Small intestine (tissue), 7 donors: ENCODE measurements around the gene NFIB. TPM values are rescaled to one million over a fixed set of nuclear protein-coding genes. Genes with fewer than 3 reads are reported as not detected.

Source experiments
- DNase-seq, 2 donors: peaks; one replicate each; pipeline versions ENCODE4 v3.0.0 to v3.0.0-alpha.2; 2013
- FAIRE-seq: peaks from 2 replicates; lab custom pipeline; 2012; peaks lifted over from hg19 to GRCh38; lab: Jason Lieb, UNC
- H3K27ac ChIP-seq, 3 donors: one replicate each; pipeline ENCODE4 v1.5.1; 2013; ENCODE audit warnings: low read length in 2 of 3, mild to moderate bottlenecking in 2 of 3, control low read depth in 1 of 3, inconsistent platforms in 1 of 3, low read depth in 1 of 3, moderate library complexity in 1 of 3
- H3K27me3 ChIP-seq, 3 donors: one replicate each; pipeline ENCODE4 v1.6.1; 2013; ENCODE audit warnings: low read length in 3 of 3, inconsistent platforms in 1 of 3; ENCODE audit not compliant: control insufficient read depth in 3 of 3, insufficient read depth in 3 of 3
- H3K36me3 ChIP-seq, 3 donors: one replicate each; pipeline ENCODE4 v1.6.1; 2013; ENCODE audit warnings: low read length in 3 of 3, inconsistent platforms in 1 of 3, low read depth in 1 of 3, mild to moderate bottlenecking in 1 of 3, moderate library complexity in 1 of 3; ENCODE audit not compliant: control insufficient read depth in 3 of 3, insufficient read depth in 2 of 3
- H3K4me1 ChIP-seq, 3 donors: one replicate each; pipeline ENCODE4 v1.6.1; 2013; ENCODE audit warnings: low read length in 2 of 3, inconsistent platforms in 1 of 3, low read depth in 1 of 3, mild to moderate bottlenecking in 1 of 3, moderate library complexity in 1 of 3; ENCODE audit not compliant: control insufficient read depth in 3 of 3, insufficient read depth in 2 of 3
- H3K4me3 ChIP-seq, 3 donors: one replicate each; pipeline ENCODE4 v1.5.1; 2013; ENCODE audit warnings: low read length in 3 of 3, control low read depth in 1 of 3, inconsistent platforms in 1 of 3, low read depth in 1 of 3, mild to moderate bottlenecking in 1 of 3, moderate library complexity in 1 of 3
- H3K9me3 ChIP-seq, 2 donors: one replicate each; pipeline ENCODE4 v1.6.1; 2013; ENCODE audit warnings: low read depth in 1 of 2, low read length in 1 of 2; ENCODE audit not compliant: control insufficient read depth in 2 of 2, insufficient read depth in 1 of 2
- WGBS, 3 donors: extraction: QIAGEN DNeasy Blood & Tissue Kit; methylation state at CpG; one replicate each; pipeline ENCODE4 v1.1.7; 2013; 5-methylcytosine and 5-hydroxymethylcytosine counted together
- polyA plus RNA-seq, 4 donors: library from polyadenylated mRNA; stranded (reverse) in 3 of 4; unstranded in 1 of 4; fragments of 200-250 nt in 3 of 4; fragments of 120-200 nt in 1 of 4; gene quantifications; one replicate each; pipeline versions ENCODE4 v1.2.1 to v1.2.3, GENCODE V29; 2013
- donor health status: healthy with polysubstance abuse.
- donor health status: control.
- donor health status: control.
- donor health status: Bipolar disorder and iron deficiency.
- donor health status: healthy.

NFIB gene
- polyA plus RNA-seq, 4 donors: 5.1 to 15.9 (median 9.5) TPM

DNA sequence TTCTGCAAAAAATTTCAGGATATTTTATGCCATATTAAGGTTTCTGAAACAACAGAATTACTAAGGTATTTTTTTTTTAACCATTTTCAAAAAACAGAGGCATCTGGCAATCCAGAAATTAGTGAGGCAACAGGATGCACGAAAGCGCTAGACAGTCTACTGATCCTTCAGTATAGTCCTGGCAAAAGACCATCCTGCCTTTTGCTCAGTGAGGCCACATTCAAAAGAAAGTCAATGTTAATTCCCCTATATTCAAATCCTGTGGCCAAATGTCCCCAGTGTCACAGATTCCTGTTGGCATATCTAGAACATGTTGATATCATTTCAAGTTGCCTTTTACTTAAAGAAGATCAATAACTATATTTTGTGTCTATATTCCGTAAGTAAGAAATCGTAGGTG, 13.1 kb upstream of the NFIB start:
- H3K27ac ChIP-seq: no peak overlapping the region
- no peaks in the 10 kb centered on the region for H3K9me3 ChIP-seq
- DNase-seq (no peak), FAIRE-seq (no peak)
- no peak overlapping the region for H3K4me3 ChIP-seq
- H3K36me3 ChIP-seq: no peaks in the 10 kb centered on the region
- peaks cover 0 to 3% (median 0%) of the 10 kb centered on the region in 3 donors for H3K27me3 ChIP-seq
- WGBS, 3 donors: 79 to 94% (median 89%) methylated on average over 4 of the region's 4 CpGs
- H3K4me1 ChIP-seq: no peaks in the 10 kb centered on the region

DNA sequence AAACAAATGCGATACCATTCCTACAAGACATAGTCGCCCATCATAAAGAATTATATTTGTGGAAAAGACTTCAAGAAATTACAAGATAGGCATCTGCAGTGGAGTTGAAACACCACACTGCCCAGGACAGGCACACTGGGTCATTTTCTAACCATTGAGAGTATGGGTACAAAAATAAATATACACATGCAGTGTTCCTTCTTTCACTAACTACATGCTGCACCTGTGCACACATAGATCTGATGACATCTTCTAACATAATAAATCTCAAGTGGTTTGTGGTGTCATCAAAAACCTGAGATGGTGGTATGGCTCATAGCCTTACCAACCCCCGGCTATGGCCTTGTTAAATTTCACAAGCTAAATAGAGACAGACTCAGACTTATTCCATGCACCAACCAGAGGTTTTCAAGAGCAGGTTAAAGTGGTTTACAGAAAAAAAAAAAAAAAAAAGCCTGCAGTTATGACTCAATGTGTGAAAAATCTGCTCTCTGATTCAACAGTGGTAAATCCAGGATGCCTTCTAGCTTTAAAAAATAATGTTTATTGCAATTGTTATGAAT, 12.4 kb upstream of the NFIB start:
- Histone ChIP-seq H3K27me3 (peaks cover 0 to 3% (median 0%) of the 10 kb centered on the region in 3 donors), H3K4me1 (peaks cover 0 to under 1% (median 0%) of the 10 kb centered on the region in 3 donors), H3K27ac (no peak overlapping the region), H3K36me3 (no peaks in the 10 kb centered on the region), H3K9me3 (no peaks in the 10 kb centered on the region), H3K4me3 (no peak overlapping the region)
- DNase-seq (no peak), FAIRE-seq (no peak)
- WGBS, 3 donors: 83 to 91% (median 84%) methylated on average over 3 of the region's 3 CpGs

DNA sequence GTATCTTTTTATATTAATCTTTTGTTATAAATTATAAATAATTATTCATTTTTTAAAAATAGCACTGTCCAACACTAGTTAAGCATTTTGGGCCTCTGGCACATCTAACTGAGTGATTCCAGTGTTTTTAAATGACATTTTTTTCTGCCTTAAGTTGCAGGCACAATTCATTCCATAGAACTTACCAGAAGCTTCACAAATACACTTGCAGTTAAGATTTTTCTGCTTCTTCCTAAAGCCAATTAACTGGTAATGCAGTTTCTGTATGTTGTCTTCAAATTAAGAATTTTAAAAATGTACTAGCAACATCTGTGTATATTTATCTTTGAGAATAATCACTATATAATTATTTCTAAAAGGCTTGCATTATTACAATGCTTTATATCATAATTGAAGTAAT, 11.2 kb upstream of the NFIB start:
- Histone ChIP-seq H3K27ac (no peak overlapping the region), H3K27me3 (peaks cover 0 to 3% (median 0%) of the 10 kb centered on the region in 3 donors), H3K9me3 (no peaks in the 10 kb centered on the region), H3K36me3 (no peaks in the 10 kb centered on the region), H3K4me1 (peaks cover 0 to 12% (median 0%) of the 10 kb centered on the region in 3 donors), H3K4me3 (no peak overlapping the region)
- FAIRE-seq (no peak), DNase-seq (no peak)

DNA sequence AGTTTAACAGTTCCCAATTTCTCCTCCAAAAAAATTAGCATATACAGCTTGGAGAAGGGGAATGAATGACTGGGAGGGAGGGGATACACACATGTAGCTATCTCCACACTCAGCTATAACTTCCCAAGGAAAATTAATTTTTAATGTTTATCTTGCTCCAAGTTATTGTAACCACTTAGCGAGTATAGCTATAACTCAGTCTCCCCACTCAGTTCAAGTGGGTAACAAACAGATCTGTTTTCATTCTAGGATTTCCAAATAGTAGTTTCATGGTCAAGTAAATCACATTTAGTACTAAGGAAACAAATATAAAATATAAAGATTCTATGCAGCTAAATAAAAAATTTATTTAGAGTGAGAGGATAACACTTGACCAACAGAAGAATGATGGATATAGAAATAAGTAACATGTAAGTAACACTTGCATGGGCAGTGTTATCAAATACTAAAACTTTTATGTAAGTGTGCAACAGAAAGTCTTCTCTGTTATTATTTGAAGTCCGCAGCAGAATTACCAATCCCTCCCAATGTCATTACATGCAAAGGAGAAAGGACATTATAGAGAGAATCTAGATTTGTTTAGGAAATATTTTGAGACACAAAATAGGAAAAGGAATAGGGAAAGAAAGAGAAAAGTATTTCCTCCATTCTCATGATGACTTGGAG, 10.2 kb upstream of the NFIB start:
- Histone ChIP-seq H3K9me3 (no peaks in the 10 kb centered on the region), H3K27me3 (peaks cover 0 to 3% (median 0%) of the 10 kb centered on the region in 3 donors), H3K4me1 (peaks cover 0 to 15% (median 0%) of the 10 kb centered on the region in 3 donors), H3K36me3 (no peaks in the 10 kb centered on the region), H3K27ac (no peak overlapping the region), H3K4me3 (no peak overlapping the region)
- DNase-seq (no peak), FAIRE-seq (no peak)
- 93 to 96% (median 94%) methylated on average over 2 of the region's 2 CpGs for WGBS, 3 donors

DNA sequence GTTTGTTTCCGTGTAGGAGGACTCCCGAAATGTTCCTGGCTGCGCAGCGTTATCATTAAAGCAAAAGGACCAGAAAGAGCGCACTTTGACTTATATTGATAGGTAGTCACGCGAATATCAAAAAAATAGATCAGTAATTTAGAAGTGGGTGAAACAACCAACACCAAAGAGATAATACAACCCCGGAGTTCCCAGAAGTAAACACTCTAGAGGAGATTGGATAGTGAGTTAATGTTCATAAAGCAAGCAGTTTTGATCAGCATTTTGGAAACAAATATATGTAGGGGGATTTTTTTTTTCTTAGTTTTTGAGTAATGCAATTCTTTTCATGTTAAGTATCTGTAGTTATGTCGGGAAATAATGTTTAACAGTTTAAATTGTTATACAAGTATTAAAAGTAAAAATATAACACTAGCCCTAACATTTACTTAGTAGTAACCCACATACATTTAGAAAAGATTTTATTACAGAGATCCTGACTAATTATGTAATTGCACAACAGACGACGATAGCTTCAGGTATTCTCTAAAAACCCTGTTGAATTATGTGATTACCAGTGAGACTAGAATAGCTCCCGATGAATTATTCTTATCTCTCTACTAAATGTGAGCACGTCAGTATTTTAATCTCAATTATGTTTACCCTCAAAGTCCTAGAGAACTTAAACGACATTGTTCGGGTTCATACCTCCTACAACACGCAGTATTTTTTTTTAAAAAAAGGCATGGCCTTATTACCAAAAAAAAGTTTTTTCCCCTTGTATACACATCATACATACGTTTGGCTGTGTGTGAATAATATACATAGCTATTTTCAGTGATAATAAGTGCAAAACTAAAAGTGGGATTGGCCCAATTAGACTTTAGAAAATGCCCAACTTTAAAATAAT, 9.4 kb upstream of the NFIB start:
- H3K27ac ChIP-seq: peak overlapping the region; percentile 89 to 91 (median 91)
- WGBS, 3 donors: 7 to 25% (median 17%) methylated on average over 17 of the region's 17 CpGs

DNA sequence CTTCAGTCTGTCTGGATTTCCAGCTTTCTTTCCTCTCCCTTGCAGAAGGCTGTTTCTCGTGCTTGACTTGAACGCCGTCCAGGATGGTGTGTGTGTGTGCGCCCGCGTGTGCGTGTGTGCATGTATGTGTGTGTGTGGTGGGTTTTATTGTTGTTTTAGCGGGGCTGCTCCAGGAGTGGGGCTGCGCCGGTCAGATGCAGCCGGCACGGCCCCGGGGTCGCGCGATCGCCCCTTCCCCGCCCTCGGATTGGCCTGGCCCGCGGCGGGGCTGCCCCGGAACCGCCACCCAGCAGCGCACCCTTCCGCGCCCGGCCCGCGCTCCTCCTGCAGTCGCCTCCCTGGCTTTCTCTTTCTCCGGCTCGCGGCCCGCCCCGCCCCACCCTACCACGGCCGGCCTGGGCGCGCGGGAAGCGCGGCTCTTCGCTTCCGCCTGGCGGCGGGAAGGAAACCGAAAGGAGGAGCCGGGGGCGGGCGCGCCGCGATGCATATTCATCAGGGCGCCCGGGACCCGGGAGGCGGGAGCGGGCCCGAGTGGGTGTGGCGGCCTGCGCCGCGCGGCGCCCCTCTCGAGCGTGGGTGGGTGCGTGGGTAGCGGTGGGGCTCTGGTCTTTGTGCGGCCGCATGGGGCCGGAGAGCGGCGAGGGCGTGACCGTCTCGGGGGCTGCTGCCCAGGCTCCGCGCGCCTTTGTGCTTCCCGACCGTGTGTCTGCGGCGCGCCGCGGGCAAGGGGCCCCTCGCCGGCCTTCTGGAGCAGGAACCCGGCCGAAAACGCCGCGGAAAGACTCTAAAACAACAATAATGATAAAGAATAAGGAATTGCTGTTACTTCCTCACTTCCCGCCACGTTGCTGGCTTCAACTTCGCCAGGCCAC, 8.5 kb upstream of the NFIB start:
- Histone ChIP-seq H3K9me3 (no peaks in the 10 kb centered on the region), H3K36me3 (no peaks in the 10 kb centered on the region), H3K4me1 (peaks cover 0 to 20% (median 0%) of the 10 kb centered on the region in 3 donors), H3K27ac (peak overlapping the region; percentile 90 to 95 (median 91)), H3K27me3 (peaks cover 0 to 3% (median 0%) of the 10 kb centered on the region in 3 donors), H3K4me3 (peak overlapping the region; percentile 57 to 89 (median 65))
- no peak for FAIRE-seq
- DNase-seq: peak; percentile 93 to 97
- 0 to 1% (median 0%) methylated on average over 60 to 98 of the region's 98 CpGs for WGBS, 3 donors

More for the DNA sequence above, 9.4 kb upstream of the NFIB start:
- H3K4me1 ChIP-seq: peaks cover 0 to 20% (median 0%) of the 10 kb centered on the region in 3 donors
- DNase-seq (peak in 1 of 2 donors; percentile 66), FAIRE-seq (no peak)
- H3K9me3 ChIP-seq: no peaks in the 10 kb centered on the region
- H3K27me3 ChIP-seq: peaks cover 0 to 3% (median 0%) of the 10 kb centered on the region in 3 donors
- H3K36me3 ChIP-seq: no peaks in the 10 kb centered on the region
- peak overlapping the region; percentile 57 to 89 (median 65) for H3K4me3 ChIP-seq

DNA sequence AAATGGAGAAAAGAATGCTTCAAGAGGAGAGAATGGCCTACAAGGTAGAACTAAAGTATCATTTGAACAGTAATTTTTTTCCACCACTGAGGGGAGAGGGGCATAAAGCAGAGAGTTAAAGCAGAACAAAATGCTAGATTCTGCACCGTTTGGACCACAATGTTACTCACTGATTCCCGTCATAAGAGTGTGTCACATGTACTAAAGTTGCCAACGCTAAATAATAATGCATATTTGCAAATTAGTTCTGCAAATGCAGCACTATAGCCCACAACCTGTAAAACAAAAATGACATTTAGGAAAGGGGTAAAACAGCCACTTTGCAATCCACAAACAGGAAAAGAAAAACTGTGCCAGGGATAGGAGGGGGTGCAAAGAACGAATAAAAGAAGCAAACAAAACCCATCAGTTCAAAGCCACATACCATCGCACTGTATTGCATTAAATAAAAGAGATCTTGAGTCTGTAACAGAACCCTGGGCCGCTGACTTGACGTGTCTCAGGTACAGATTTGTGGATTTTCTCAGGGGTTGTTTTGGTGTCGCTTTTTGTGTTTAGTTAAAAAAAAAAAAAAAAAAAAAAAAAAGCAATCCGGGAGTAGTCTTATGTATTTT, 7.7 kb upstream of the NFIB start:
- H3K27ac ChIP-seq: peak overlapping the region; percentile 73 to 95 (median 90)
- peaks cover 0 to 3% (median 0%) of the 10 kb centered on the region in 3 donors for H3K27me3 ChIP-seq
- no peak for DNase-seq
- peaks cover 0 to 20% (median 0%) of the 10 kb centered on the region in 3 donors for H3K4me1 ChIP-seq
- no peak for FAIRE-seq
- WGBS, 3 donors: 2 to 13% (median 7%) methylated on average over 9 of the region's 9 CpGs
- H3K9me3 ChIP-seq: no peaks in the 10 kb centered on the region
- H3K36me3 ChIP-seq: no peaks in the 10 kb centered on the region
- H3K4me3 ChIP-seq: peak overlapping the region in 2 of 3 donors; percentile 62 to 89
